Measurements from ENCODE around the gene FGF14.
"Not testable (repeated sequence)": the region's sequence is repeated elsewhere in the genome, so short reads cannot be mapped to it uniquely, and the experiment has no call there.

FGF14 gene

GRCh38 chr13:102127153-102127552, 274.7 kb downstream of the FGF14 start:
- DNase-seq = no peak

GRCh38 chr13:102122147-102122546, 279.7 kb downstream of the FGF14 start:
- no peak for DNase-seq

DNA sequence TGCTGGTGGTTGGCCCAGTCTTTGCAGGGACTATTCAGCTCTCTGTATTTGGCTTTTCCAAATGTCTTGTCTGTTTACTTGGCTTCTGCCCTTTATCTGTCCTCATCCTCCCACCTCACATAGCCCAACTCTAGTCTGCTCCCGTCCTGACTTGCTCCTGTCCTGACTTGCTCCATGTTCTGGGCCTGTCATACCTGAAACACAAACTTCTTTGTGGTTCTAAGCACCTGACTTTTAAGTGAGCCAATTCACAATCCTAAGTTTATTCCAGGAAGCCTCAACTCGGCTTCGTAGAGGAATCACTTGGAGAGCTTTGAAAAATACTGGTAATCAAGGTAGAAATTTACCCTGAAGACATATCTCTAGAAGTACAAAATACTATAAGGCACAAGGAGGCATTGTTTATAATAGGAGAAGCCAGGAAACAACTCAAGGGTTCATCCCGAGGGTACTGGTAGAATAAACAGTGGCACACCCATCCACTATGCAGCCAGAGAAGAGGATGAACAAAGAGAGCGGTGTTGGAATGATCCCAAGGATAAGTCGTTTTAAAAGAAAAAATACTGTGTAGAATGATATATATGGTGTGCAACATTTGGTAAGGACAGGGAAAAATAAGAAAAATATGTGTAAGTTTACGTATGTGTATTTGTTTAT, 284.5 kb downstream of the FGF14 start:
- no peak for DNase-seq

GRCh38 chr13:102103469-102103868, 298.4 kb downstream of the FGF14 start:
- DNase-seq = no peak

DNA sequence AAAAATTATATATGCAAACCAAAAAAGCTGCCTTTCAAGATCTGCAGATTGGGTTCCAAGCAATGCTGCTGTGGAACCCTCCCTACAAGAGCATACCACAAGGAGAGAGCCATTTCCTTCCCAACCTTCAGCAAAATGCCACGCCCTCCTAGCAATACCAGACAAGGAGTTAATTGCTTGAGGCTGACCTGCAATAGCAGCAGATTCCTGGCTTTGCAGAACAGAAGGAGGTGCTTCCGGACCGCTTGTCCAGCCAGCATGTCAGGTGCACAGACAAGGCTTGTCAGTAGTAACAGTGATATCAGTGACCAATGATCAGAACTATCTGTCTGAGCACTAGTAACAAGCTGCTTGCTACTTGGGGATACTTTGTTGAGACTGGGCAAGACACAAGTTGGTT, 301.6 kb downstream of the FGF14 start:
- DNase-seq = no peak

GRCh38 chr13:102097708-102098107, 304.1 kb downstream of the FGF14 start:
- DNase-seq = no peak

GRCh38 chr13:102093288-102093687, 308.6 kb downstream of the FGF14 start:
- not testable (repeated sequence) for DNase-seq

DNA sequence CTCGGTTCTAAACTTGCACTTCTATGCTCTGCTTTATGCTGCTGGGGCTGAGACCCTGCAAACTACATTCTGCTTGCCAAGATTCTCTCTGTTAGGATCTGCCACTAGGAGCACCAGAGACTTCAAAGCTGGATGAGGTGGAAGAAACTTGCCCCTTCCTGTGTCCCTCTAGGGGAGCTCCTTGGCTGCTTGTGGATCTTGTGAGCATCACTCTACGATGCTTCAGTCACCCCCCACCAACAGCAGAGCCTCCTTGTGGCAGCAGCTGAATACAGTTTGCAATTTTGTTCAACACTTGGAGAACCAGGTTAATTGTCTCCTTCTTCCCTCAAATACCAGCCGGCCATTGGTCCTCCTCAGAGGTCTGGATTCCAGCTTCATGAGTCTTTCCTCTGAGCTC, 310.6 kb downstream of the FGF14 start:
- no peak for DNase-seq

DNA sequence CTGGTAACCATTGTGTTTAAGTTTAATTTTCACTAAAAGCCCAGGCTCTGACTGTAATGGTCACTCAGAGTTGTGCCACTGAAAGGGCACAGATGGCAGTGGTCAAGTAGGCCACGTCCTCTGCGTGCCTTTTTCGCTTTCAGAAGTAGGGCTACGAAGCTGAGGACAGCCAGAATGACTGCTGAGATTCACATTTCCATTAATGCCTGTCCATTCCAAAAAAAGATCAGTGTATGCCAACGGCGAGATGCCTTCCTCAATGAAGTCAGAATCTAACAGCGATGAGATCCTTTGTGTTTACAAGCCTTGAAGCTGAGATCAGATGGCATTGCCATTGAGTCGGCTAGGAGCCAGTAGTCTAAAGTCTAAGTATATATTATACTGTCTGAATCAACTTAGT, 311.3 kb downstream of the FGF14 start:
- no peak for DNase-seq

DNA sequence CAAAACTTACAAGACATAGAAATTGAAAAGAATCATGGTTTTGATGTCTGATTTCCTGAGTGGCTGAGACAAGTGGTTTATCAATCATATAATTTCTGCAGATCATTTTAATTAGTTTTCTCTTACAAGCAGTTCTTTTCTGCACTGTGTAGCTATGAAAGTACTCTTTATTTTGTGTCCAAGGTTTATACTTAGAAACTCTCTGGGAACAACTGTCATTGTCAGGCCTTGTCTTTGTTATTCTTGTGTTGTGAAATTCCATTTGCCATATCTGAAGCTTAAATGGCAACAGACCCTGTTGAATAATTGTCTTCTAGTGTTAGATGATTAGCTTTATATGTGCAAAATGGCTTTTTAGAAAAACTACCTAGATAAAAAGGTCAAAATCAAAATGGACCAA, 312.1 kb downstream of the FGF14 start:
- no peak for DNase-seq

DNA sequence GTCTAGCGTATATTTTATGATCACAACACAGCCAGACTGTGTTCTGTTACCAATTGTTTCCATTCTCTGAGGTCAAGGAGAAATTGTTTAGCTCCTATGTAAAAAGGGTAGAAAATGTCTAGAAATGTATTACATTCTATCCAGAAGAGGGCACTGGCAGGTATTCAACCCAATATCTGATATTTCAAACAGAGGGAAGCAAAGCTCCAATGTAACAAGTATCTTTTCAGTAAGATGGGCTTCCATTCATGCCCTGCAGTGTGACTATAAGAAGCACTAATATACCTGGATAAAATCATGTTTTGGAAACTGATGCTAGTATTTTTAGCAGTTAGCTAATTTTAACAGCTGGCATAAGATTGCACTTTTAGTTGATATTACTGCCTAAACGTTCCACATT, 312.7 kb downstream of the FGF14 start:
- no peak for DNase-seq

DNA sequence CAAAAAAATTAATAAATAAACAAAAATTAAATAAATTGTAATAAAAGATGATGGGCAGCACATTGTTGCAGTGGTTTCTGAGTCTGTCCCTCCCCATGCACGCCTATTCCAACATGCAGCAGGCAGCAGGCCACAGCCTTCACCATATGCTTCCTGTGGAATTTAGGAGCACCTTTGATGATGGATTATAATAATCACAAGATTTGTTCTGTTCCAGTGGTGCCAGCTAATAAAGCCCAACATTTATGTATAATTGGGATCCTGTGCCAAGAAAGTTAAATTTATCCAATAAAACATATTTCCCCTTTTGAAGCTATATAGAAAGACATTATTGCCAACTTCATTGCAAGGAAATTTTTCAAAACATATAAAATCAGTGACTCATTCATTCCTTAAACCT, 328.6 kb downstream of the FGF14 start:
- no peak for DNase-seq

GRCh38 chr13:102071711-102072110, 330.1 kb downstream of the FGF14 start:
- no peak for DNase-seq

DNA sequence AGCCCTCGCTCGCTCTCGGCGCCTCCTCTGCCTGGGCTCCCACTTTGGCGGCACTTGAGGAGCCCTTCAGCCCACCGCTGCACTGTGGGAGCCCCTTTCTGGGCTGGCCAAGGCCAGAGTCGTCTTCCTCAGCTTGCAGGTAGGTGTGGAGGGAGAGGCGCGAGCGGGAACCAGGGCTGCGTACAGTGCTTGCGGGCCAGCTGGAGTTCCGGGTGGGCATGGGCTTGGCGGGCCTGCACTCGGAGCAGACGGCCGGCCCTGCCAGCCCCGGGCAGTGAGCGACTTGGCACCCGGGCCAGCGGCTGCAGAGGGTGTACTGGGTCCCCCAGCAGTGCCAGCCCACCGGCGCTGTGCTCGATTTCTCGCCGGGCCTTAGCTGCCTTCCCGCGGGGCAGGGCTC, 333.5 kb downstream of the FGF14 start:
- DNase-seq = not testable (repeated sequence)

GRCh38 chr13:102055090-102055779, 346.6 kb downstream of the FGF14 start:
- DNase-seq = no peak

DNA sequence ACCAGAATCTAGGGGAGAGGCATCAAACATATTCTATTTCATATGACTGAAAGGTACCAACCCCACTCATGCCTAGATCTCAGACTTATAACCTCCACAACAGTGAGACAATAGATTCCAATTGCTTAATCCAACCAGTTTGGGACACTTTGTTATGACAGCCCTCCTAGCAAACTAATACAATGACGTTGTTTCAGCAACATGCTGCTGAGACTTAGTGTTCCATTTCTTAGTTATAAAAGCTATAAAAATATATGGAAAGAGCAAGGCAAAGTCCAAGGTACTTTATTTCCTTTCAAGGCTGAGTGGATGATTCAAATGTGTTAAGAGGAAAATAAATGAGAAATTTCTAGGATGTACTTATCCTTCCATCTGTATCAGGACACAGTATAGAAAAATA, 352.0 kb downstream of the FGF14 start:
- no peak for DNase-seq

DNA sequence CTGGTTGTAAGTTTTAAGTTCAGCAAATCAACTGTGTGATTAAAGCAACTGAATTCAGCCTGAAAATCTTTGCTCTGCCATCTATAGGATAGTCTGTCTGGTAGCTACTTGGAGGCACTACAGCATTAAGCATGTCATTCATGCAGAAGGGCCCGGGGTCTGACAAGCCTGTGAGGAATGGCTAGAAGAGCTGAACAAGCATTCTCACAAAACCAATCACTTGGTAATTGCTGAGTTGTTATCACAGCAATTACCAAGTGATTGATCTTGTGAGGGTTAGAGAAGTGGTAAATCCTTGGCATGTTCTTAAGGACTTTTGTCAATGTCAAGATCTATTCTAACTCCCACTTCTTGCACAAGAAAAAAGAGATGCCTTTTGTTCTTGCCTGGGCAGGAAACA, 356.1 kb downstream of the FGF14 start:
- DNase-seq = no peak

GRCh38 chr13:102042746-102043145, 359.1 kb downstream of the FGF14 start:
- no peak for DNase-seq

DNA sequence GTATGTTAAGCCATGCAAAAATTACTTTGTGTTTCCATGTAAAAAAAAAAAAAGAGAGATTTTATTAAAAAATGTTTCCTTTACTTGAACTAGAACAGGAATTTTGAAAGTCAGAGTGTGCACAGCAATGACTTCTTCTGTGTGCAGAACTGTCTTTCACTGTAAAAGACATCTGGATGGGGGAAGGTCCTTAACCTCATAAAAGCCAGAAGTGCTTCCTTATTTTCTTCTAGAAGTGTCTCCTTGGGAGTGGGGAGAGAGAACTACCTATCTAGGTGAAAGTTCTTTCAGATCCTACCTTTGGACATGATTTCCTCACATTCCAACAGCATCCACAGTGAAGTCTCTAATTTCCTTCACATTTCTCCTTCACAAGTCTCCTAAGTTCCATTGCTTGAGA, 360.3 kb downstream of the FGF14 start:
- DNase-seq = no peak

- peak; percentile 37 for DNase-seq
Measured at GRCh38 chr13:102040812-102041211, 361.0 kb downstream of the FGF14 start.

DNA sequence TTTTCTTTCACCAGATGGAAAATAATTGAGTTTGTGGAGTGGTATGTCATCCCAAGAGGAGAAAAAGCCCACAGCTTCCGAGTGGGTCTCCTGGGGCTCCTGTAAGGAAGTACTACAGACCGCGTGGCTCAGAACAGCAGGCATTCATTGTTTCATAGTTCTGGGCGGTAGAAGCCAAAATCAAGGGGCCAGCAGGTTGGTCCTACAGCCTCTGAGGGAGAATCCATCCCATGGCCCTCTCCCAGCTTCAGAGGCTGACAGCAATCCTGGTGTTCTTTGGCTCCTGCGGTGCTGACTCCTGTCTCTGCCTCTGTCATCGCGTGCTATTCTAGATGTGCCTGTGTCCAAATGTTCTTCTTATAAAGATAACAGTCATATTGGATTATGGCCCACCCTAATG, 362.6 kb downstream of the FGF14 start:
- no peak for DNase-seq

DNA sequence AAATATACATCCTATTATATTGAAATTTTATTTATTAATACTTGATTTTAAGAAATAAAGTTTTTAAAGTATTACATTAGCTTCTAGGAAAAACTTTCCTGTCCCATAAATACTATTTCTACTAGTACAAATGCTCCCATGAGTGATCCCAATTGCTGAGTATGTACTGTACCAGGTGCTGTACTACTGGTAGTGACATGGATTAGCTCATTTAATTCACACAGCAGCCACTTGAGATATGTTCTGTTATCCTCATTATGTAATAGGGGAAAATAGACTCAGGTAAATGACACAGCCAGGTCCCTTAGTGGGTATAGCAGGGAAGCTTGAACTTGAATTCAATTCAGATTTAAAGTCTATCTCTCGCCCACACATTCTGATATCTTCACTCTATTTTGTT, 363.1 kb downstream of the FGF14 start:
- DNase-seq = no peak

DNA sequence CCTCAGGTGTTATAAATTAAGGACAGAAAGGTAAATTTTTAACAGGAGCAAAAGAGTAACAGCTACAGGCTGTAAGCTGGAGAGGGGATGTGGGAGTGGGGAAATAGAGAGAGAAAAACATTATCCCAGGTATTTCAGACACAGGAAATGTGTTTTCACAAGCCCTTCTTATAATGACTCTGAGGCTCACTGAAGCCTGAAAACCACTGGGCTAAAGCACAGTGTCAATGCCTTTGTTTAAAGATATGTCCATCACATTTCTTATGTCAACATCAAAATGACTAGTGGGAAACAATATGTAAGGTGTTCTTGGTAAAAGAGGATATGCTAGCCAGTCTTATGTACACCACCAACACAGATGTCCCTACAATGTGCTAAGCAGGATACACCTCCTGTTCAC, 365.9 kb downstream of the FGF14 start:
- peak; percentile 36 for DNase-seq

GRCh38 chr13:102033857-102034331, 368.0 kb downstream of the FGF14 start:
- no peak for DNase-seq

GRCh38 chr13:102033386-102033785, 368.5 kb downstream of the FGF14 start:
- DNase-seq = no peak

All from NCI-H2029 (cell line).